Liver (tissue), 9 donors: Measurements from ENCODE around the gene IGF2. TPM values are rescaled to one million over a fixed set of nuclear protein-coding genes. Genes with fewer than 3 reads are reported as not detected.

Experiments used
- DNase-seq: peaks from one replicate; pipeline ENCODE4 v3.0.0-alpha.2; 2017; ENCODE audit warnings: low spot score
- H3K27ac ChIP-seq, 2 donors: one replicate each; pipeline ENCODE4 v1.7.0; 2013; ENCODE audit warnings: inconsistent platforms in 2 of 2, low read length in 2 of 2, control low read depth in 1 of 2, low read depth in 1 of 2, mild to moderate bottlenecking in 1 of 2
- H3K27me3 ChIP-seq, 4 donors: one replicate each; pipeline versions ENCODE4 v1.6.1 to v1.7.0; 2013; ENCODE audit warnings: low read length in 3 of 4, inconsistent platforms in 1 of 4, mild to moderate bottlenecking in 1 of 4, moderate library complexity in 1 of 4; ENCODE audit not compliant: control insufficient read depth in 4 of 4, insufficient read depth in 4 of 4
- H3K36me3 ChIP-seq, 4 donors: one replicate each; pipeline versions ENCODE4 v1.6.1 to v1.7.0; 2013; ENCODE audit warnings: low read length in 3 of 4, mild to moderate bottlenecking in 3 of 4, low read depth in 1 of 4, moderate library complexity in 1 of 4; ENCODE audit not compliant: control insufficient read depth in 4 of 4, insufficient read depth in 3 of 4
- H3K4me1 ChIP-seq, 4 donors: one replicate each; pipeline versions ENCODE4 v1.6.1 to v1.7.0; 2013; ENCODE audit warnings: low read length in 3 of 4, mild to moderate bottlenecking in 3 of 4, moderate library complexity in 1 of 4; ENCODE audit not compliant: control insufficient read depth in 4 of 4, insufficient read depth in 4 of 4
- H3K4me3 ChIP-seq, 3 donors: one replicate each; pipeline versions ENCODE4 v1.6.1 to v1.7.0; 2013; ENCODE audit warnings: low read length in 3 of 3, control low read depth in 1 of 3, low read depth in 1 of 3, mild to moderate bottlenecking in 1 of 3
- H3K9ac ChIP-seq, 2 donors: one replicate each; pipeline ENCODE4 v1.7.0; 2013; ENCODE audit warnings: low read length in 2 of 2, mild to moderate bottlenecking in 2 of 2, moderate library complexity in 2 of 2, control low read depth in 1 of 2, low read depth in 1 of 2
- H3K9me3 ChIP-seq, 4 donors: one replicate each; pipeline versions ENCODE4 v1.6.1 to v1.7.0; 2013; ENCODE audit warnings: low read length in 3 of 4; ENCODE audit not compliant: control insufficient read depth in 4 of 4
- EGR1 ChIP-seq, 2 donors: IDR thresholded peaks; 2 replicates each; pipeline ENCODE4 v1.6.1; 2016 to 2018; ENCODE audit warnings: antibody characterized with exemption in 2 of 2, low read depth in 2 of 2
- FOXA1 ChIP-seq: IDR thresholded peaks from 2 replicates; pipeline ENCODE4 v1.6.1; 2016; ENCODE audit warnings: antibody characterized with exemption
- FOXA2 ChIP-seq: IDR thresholded peaks from 2 replicates; pipeline ENCODE4 v1.6.1; 2016; ENCODE audit warnings: antibody characterized with exemption
- GABPA ChIP-seq, 2 donors: IDR thresholded peaks in 1 of 2; conservative IDR thresholded peaks in 1 of 2; 2 replicates each; pipeline ENCODE4 v1.6.1; 2016; ENCODE audit warnings: antibody characterized with exemption in 2 of 2, mild to moderate bottlenecking in 1 of 2, moderate library complexity in 1 of 2
- HNF4A ChIP-seq, 2 donors: conservative IDR thresholded peaks; 2 replicates each; pipeline ENCODE4 v1.6.1; 2016; ENCODE audit warnings: antibody characterized with exemption in 2 of 2, mild to moderate bottlenecking in 2 of 2
- JUND ChIP-seq, 2 donors: IDR thresholded peaks; 2 replicates each; pipeline ENCODE4 v1.6.1; 2016; ENCODE audit warnings: antibody characterized with exemption in 2 of 2
- NR2F2 ChIP-seq: IDR thresholded peaks from 2 replicates; pipeline ENCODE4 v1.6.1; 2016; ENCODE audit warnings: antibody characterized with exemption
- RAD21 ChIP-seq, 2 donors: IDR thresholded peaks; 2 replicates each; pipeline ENCODE4 v1.6.1; 2016; ENCODE audit warnings: antibody characterized with exemption in 2 of 2, mild to moderate bottlenecking in 2 of 2
- SP1 ChIP-seq: IDR thresholded peaks from 2 replicates; pipeline ENCODE4 v1.6.1; 2018; ENCODE audit warnings: antibody characterized with exemption, mild to moderate bottlenecking
- TAF1 ChIP-seq: conservative IDR thresholded peaks from 2 replicates; pipeline ENCODE4 v1.6.1; 2016; ENCODE audit warnings: antibody characterized with exemption, mild to moderate bottlenecking
- WGBS: extraction: QIAGEN DNeasy Blood & Tissue Kit; methylation state at CpG from one replicate; pipeline ENCODE4 v1.1.7; 2013; 5-methylcytosine and 5-hydroxymethylcytosine counted together
- polyA plus RNA-seq, 2 donors: library from polyadenylated mRNA; stranded (reverse) in 1 of 2; unstranded in 1 of 2; fragments of 200-250 nt in 1 of 2; fragments of >200 nt in 1 of 2; fragmentation: Nextera tagmentation in 1 of 2; extraction: Ambion mirVana in 1 of 2; gene quantifications; one replicate each; pipeline versions ENCODE4 v1.2.1 to v1.2.3, GENCODE V29; 2013 to 2015
- total RNA-seq, 2 donors: library from RNA; depleted of rRNA; stranded (reverse); fragments of >200 nt; gene quantifications; one replicate each; pipeline ENCODE4 v1.2.3, GENCODE V29; 2014
- TF ChIP-seq, protein P1 (sequence below): fragments of 150-350 bp; IDR thresholded peaks from 2 replicates; pipeline ENCODE4 v1.5.1; 2017; ENCODE audit warnings: improper control_type of control experiment, low read depth, low read length; ENCODE audit not compliant: missing input control
- TF ChIP-seq, protein P2 (sequence below): IDR thresholded peaks from 2 replicates; pipeline ENCODE4 v1.6.1; 2016; ENCODE audit warnings: antibody characterized with exemption
- TF ChIP-seq, protein P3 (sequence below): IDR thresholded peaks from 2 replicates; pipeline ENCODE4 v1.6.1; 2016; ENCODE audit warnings: antibody characterized with exemption
- TF ChIP-seq, protein P4 (sequence below): IDR thresholded peaks from 2 replicates; pipeline ENCODE4 v1.6.1; 2016; ENCODE audit warnings: antibody characterized with exemption, mild to moderate bottlenecking
- TF ChIP-seq, protein P5 (sequence below): IDR thresholded peaks from 2 replicates; pipeline ENCODE4 v1.6.1; 2016; ENCODE audit warnings: antibody characterized with exemption
- donor health status: healthy.
- donor health status: healthy.
- donor health status: healthy.
- donor health status: healthy.
- donor health status: healthy.

Gene IGF2
- total and polyA plus RNA-seq, 4 donors: 70.5 to 1,440 (median 192) TPM

DNA sequence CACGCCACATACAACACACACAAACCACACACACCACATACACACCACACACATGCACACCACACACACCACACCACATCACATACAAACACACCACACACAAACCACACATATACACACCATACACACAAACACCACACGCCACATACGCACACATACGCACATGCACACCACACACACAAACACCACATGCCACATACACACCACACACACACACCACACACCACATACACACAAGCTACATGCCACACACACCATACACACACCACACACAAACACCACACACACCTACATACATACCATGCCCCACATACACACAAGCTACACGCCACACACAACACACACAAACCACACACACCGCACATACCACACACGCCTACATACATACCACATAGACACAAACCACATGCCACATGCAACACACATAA is 48.1 kb upstream of the IGF2 start:
- H3K4me1 ChIP-seq: no peaks in the 10 kb centered on the region
- DNase-seq: no peak
- 89% methylated on average over 7 of the region's 7 CpGs for WGBS
- peaks cover 0 to 5% (median 3%) of the 10 kb centered on the region in 4 donors for H3K27me3 ChIP-seq
- no peak overlapping the region for H3K9ac ChIP-seq
- H3K36me3 ChIP-seq: no peaks in the 10 kb centered on the region
- no peak overlapping the region for H3K27ac ChIP-seq
- no peaks in the 10 kb centered on the region for H3K9me3 ChIP-seq
- TF ChIP-seq FOXA2 (no peak), SP1 (no peak), NR2F2 (no peak), FOXA1 (no peak), HNF4A (conservative IDR thresholded peaks at IDR 0.05) (no peak), EGR1 (IDR thresholded peaks at IDR 0.05; ENCODE audit: low read depth in 2 of 2) (no peak)
- H3K4me3 ChIP-seq: no peak overlapping the region

DNA sequence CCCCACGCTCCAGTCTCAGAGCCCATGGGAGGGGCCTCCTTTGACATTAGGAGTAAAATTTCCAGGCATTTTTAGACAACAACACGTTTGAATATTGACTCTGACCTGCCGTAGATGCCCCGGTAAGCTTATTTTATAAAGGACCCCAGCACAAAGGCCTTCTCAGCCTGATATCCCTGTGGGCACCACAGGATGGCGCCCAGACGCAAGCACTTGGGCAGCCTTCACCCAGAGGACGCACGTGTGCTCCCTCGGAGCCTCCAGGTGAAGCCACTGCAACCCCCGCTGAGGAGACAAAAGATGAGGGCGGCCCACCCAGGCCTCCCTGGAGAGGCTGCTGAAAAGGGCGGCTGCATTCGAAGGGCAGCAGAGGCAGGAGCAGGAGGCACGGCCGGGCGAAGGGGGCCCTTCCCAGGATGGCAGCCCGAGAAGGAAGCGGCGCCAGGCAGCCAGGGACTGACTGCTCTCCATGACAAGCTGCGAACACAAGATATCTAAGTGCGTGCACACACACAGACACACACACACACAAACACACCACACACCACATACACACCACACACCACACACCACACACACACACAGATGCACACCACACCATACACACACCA is 47.6 kb upstream of the IGF2 start:
- H3K9ac ChIP-seq: no peak overlapping the region
- peaks cover 0 to 5% (median 3%) of the 10 kb centered on the region in 4 donors for H3K27me3 ChIP-seq
- DNase-seq: peak; percentile 44
- 36% methylated on average over 21 of the region's 21 CpGs for WGBS
- no peak overlapping the region for H3K4me3 ChIP-seq
- TF ChIP-seq, protein P1, sequence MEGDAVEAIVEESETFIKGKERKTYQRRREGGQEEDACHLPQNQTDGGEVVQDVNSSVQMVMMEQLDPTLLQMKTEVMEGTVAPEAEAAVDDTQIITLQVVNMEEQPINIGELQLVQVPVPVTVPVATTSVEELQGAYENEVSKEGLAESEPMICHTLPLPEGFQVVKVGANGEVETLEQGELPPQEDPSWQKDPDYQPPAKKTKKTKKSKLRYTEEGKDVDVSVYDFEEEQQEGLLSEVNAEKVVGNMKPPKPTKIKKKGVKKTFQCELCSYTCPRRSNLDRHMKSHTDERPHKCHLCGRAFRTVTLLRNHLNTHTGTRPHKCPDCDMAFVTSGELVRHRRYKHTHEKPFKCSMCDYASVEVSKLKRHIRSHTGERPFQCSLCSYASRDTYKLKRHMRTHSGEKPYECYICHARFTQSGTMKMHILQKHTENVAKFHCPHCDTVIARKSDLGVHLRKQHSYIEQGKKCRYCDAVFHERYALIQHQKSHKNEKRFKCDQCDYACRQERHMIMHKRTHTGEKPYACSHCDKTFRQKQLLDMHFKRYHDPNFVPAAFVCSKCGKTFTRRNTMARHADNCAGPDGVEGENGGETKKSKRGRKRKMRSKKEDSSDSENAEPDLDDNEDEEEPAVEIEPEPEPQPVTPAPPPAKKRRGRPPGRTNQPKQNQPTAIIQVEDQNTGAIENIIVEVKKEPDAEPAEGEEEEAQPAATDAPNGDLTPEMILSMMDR: peak; percentile 48
- TF ChIP-seq FOXA1 (no peak), TAF1 (no peak), FOXA2 (no peak), EGR1 (IDR thresholded peaks at IDR 0.05; ENCODE audit: low read depth in 2 of 2) (no peak), RAD21 (IDR thresholded peaks at IDR 0.05) (peak; percentile 44 to 60), GABPA (IDR thresholded peaks at IDR 0.05 in 1 of 2, conservative IDR thresholded peaks at IDR 0.05 in 1 of 2) (no peak), JUND (IDR thresholded peaks at IDR 0.05) (no peak), NR2F2 (no peak)
- TF ChIP-seq, protein P2, sequence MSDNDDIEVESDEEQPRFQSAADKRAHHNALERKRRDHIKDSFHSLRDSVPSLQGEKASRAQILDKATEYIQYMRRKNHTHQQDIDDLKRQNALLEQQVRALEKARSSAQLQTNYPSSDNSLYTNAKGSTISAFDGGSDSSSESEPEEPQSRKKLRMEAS: no peak
- TF ChIP-seq, protein P3, sequence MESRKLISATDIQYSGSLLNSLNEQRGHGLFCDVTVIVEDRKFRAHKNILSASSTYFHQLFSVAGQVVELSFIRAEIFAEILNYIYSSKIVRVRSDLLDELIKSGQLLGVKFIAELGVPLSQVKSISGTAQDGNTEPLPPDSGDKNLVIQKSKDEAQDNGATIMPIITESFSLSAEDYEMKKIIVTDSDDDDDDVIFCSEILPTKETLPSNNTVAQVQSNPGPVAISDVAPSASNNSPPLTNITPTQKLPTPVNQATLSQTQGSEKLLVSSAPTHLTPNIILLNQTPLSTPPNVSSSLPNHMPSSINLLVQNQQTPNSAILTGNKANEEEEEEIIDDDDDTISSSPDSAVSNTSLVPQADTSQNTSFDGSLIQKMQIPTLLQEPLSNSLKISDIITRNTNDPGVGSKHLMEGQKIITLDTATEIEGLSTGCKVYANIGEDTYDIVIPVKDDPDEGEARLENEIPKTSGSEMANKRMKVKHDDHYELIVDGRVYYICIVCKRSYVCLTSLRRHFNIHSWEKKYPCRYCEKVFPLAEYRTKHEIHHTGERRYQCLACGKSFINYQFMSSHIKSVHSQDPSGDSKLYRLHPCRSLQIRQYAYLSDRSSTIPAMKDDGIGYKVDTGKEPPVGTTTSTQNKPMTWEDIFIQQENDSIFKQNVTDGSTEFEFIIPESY: no peak
- TF ChIP-seq, protein P4, sequence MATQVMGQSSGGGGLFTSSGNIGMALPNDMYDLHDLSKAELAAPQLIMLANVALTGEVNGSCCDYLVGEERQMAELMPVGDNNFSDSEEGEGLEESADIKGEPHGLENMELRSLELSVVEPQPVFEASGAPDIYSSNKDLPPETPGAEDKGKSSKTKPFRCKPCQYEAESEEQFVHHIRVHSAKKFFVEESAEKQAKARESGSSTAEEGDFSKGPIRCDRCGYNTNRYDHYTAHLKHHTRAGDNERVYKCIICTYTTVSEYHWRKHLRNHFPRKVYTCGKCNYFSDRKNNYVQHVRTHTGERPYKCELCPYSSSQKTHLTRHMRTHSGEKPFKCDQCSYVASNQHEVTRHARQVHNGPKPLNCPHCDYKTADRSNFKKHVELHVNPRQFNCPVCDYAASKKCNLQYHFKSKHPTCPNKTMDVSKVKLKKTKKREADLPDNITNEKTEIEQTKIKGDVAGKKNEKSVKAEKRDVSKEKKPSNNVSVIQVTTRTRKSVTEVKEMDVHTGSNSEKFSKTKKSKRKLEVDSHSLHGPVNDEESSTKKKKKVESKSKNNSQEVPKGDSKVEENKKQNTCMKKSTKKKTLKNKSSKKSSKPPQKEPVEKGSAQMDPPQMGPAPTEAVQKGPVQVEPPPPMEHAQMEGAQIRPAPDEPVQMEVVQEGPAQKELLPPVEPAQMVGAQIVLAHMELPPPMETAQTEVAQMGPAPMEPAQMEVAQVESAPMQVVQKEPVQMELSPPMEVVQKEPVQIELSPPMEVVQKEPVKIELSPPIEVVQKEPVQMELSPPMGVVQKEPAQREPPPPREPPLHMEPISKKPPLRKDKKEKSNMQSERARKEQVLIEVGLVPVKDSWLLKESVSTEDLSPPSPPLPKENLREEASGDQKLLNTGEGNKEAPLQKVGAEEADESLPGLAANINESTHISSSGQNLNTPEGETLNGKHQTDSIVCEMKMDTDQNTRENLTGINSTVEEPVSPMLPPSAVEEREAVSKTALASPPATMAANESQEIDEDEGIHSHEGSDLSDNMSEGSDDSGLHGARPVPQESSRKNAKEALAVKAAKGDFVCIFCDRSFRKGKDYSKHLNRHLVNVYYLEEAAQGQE: no peak
- TF ChIP-seq, protein P5, sequence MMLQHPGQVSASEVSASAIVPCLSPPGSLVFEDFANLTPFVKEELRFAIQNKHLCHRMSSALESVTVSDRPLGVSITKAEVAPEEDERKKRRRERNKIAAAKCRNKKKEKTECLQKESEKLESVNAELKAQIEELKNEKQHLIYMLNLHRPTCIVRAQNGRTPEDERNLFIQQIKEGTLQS: no peak
- H3K4me1 ChIP-seq: no peaks in the 10 kb centered on the region
- H3K9me3 ChIP-seq: no peaks in the 10 kb centered on the region
- no peaks in the 10 kb centered on the region for H3K36me3 ChIP-seq
- H3K27ac ChIP-seq: no peak overlapping the region
